HG03025 (cell line): ENCODE measurements around the gene ELK4.

Experiments used
- ATAC-seq: cut with Tn5 transposase; IDR thresholded peaks from one replicate; pipeline ENCODE4 v1.9.1; 2021; ENCODE audit warnings: mild to moderate bottlenecking, moderate library complexity; ENCODE audit not compliant: unreplicated experiment, low FRiP score

The ELK4 gene

DNA sequence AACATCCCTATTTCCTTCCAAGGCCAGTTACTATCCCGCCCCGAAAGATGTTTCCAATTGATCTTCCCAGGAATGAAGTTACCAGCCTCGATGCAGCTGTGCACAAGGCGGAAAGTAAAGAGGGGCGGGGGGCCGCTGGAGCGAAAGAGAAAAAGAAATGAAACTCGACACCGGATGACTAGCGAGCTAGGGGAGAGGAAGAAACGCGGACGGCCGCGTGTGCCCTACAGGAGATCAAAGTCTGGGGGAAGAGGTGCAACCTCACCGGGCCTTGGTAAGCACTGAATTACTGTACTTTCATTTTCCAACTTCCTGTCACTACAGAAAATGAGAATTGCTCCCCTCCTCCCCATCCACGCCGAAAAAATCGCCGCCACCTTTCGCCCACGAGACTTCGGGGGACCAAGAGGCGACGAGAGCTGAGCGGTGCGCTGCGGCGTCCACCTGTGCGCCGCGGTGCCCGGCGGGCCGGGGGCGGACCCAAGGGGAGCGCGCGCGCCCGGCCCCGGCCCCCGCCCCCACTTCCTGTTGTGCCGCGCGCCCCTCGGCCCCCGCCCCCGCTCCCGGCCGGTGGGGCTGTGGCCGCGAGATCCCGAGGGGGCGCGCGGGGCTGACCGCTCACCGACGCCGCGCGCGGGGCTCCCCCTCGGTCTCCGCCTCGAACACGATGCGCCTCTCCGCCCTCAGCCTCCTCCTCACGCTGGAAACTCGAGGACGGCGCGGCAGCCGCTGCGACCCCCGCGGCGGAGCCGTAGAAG, 622 bp downstream of the ELK4 start:
- ATAC-seq: peak; percentile 58

DNA sequence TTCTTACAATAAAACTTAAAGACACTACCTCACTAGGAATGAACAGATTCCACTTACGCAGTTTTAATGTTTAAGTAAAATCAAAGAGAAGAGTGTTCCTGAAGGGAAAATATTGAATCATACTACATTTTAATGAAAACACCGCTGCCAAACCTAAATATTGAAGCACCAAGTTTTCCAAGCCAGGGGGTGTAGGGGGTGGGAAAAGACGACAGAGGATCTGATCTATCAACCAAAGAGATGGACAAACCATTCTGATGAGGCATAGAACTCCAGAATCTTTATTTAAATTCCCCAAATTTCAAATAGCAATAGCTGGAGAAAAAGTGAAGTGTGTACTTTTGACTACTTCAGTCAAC, 1.2 kb downstream of the ELK4 start:
- ATAC-seq: no peak

DNA sequence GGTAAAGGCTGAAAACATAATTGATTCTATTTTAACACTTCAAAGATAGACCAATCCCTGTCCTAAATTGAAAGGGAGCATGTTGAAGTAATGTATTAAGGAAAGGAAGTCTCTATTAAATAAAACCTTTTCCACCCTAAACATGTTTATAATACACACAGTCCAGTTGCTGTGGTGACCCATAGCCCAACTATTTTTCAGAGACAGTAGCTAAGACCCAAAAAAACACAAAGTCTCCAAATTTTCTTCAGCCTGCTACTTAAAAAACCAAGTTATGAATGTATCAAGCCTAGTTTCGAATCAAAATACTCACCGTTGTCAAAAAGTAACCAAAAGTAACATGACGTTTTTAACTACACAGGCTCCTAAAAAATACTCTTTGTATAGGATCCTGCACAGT, 1.6 kb downstream of the ELK4 start:
- ATAC-seq: no peak

DNA sequence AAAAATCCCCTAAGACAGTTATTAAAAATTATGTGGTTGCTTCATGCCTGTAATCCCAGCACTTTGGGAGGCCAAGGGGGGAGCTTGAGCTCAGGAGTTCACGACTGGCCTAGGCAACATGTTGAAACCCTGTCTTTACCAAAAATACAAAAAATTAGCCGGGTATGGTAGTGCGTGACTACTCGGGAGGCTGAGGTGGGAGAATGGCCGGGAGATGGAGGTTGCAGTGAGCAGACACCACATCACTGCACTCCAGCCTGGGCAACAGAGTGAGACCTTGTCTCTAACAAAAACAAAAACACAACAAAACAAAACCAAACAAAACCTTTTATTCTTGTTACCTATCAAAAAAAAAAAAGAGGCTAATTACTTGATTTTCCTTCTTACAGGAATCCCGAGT, 2.1 kb downstream of the ELK4 start:
- no peak for ATAC-seq

DNA sequence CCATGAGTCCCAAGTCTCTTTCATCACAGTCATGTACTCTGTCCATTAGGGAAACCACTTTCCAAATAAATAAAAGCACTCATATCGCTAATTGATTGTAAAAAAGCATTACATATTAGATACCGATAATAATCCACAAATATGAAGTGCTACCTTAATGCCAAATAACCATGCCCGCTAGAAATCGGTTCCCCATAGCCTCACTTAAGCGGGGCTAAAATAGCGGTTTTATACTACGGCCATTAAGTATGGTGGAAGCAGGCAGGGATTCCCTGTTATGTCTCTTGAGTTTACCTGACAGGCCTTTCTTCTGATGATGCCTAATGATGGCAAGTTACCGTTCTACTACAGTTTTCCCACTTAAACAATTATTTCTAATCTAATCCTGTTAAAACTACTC, 3.9 kb downstream of the ELK4 start:
- ATAC-seq: no peak

DNA sequence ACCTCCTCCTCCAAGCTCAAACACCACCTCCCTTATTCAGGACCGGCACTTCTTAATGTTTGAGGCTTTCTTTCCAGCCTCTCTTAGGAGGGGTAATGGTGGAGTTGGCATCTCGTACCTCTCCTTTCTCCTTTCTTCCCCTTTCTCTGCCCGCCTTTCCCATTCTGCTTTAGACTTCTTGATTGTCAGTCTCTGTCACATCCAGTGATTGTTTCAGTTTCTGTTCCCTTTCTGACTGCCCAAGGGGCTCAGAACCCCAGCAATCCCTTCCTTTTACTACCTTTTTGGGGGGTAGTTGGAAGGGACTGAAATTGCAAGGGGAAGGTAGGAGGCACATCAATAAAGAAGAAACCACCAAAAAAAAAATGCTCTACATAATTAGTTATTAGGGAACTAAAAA, 5.6 kb downstream of the ELK4 start:
- no peak for ATAC-seq

DNA sequence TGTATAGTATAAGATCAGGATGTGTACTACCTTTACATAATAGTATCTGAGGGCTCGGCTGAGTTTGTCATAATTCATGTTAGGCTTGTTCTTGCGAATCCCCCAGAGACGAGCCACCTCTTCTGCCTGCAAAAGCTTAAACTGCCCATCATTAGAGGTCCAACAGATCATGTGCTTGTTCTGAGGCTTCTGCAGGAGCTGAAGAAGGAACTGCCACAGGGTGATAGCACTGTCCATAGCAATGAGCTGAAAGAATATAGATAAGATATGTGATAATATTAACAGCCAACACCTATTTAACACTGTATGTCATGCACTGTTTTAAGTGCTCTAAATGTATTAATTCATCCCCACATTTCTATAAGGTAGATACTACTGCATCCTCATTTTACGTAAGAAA, 8.2 kb downstream of the ELK4 start:
- ATAC-seq: no peak

DNA sequence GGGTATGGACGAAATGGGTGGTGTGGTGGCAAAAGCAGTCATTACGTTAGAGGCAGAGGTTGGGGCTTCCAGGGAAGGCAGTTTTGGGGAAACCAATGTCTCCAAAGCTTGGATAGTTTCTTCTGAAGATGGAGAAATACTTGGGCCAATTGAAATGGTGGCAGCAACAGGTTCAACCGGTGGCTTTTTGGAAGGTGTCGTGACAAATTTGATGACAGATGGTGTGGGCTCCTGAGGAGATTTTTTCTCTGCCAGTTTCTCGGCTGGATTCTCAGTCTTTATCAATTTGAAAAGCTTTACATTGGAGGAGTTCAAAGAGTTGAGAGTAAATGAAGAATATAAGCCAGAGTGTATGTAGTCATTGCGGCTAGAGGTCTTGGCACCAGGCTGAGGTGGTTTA, 11.5 kb downstream of the ELK4 start:
- no peak for ATAC-seq

DNA sequence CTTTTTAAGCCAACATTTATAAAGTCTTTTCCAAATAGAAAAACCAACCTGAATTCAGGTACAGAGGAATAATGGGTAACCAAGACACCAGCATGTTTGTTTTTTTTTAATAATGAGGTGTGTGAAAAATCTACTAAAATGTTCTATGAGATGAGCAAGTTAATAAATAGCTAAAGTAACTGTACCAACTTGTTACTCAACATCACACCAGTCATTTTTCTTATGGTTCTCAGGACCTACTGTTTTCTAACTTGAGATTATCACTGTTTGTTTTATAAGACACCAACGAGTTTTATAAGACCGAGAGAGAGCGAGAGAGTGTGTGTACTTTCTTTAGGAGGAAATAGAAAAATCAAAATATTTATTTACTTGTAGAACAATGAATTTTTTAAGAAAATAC, 12.4 kb downstream of the ELK4 start:
- ATAC-seq: no peak

DNA sequence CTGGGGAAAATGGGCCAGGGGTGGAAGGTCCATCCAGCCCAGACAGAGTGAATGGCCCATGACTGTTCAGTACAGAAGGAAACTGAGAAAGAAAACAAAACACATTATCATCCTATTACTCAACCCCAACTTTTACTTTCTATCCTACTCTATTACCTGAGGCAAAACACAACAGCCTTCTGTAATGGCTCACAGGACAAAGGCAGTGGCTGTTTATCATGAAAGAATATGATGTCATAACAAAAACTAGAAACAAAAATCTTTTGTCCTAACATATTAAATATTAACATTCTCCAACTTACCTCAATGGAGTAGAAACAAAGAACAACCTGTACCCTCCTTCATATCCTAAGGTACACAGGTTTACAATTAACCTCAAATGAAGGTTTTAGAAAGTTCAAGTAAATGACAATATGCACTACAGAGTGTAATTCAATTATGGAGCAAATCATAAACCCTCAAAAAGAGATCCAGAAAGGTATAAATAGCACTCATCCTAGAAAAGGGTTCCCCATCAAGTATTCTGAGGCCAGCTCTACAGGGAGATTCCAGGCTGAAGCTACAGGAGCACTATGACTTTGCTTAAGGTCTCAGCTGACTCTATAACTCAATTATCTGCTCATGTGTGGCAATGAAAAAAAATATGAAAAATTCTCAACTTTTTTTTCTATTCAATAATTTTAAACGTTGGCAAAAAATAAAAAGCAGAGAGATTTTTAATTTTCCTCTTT, 15.1 kb downstream of the ELK4 start:
- no peak for ATAC-seq

DNA sequence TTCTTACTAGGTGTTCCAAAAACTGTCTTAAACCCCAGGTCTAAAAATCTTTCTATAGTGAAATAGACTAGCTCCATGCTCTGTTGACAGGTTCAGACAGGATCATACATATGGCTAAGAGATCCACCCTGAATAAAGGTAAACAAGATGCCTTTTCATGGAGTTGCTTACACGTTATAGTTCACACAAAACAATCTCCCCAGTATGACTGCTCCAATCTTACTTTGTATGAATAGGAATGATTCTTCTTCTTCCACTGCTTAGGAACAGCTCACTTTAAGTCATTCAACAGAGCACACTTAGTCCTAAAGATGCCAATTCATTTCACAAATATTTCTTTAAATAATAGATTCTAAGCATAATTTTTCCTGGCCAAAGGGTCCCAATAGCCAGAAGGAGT, 16.0 kb downstream of the ELK4 start:
- ATAC-seq: no peak

DNA sequence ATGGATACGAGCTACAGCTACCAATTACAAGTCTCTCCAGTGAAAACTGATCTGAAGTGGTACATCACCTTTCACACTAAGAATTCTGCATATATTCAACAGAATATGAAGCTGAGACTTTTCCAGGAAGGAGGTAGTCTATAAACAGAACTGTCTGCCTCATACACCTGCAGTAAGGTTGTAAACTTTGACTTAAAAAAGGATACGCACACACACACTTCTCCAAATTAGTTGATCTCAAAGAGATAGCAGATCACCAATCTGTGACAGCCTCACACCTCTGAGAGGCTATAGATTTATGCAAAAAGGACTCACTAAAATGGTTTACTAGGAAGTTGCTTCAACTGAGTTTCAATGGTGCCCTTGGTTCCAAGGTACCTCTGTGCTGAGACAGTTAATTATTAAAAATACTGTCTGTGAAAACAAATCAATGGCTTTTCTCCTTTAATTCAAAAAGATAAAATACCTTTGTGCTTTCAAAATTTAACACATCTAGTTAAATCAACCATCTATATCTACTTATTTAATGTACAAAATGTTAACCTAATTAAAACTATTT, 17.9 kb downstream of the ELK4 start:
- ATAC-seq: no peak

DNA sequence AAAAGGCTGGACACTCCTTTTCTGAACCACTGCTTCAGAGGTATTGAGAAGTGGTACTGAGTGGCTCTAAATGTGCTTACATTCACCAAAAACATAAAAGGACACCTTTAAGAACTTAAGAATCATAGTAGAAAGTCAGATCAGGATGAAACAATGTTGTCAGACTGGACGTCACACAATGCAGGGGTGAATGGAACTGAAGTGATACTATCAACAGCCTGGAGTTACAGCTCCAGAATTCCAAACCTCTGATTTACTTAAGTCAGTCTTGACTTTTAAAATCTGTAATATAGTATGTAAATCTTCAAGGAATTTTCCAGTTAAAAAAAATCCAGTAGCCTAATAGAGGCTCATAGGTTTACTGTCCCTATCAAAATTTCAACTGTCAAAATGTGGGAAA, 19.3 kb downstream of the ELK4 start:
- no peak for ATAC-seq

DNA sequence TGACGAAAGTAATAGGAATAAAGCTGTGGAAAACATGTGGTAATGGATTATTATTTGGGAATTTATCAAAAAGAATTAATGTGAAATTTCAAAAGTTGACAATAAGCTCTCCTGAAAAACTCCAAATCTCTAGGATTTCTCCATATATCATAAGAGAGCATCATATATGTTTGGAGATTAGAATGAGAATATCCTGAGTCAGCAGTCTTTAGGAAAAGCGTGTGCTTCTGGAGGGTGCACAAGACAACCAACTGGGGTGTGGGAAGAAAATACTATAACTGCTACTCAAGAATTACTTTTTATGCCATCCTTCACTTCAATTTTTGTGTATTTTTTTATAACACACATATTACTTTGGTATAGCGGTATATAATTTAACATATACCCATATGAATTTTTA, 19.7 kb downstream of the ELK4 start:
- ATAC-seq: no peak

DNA sequence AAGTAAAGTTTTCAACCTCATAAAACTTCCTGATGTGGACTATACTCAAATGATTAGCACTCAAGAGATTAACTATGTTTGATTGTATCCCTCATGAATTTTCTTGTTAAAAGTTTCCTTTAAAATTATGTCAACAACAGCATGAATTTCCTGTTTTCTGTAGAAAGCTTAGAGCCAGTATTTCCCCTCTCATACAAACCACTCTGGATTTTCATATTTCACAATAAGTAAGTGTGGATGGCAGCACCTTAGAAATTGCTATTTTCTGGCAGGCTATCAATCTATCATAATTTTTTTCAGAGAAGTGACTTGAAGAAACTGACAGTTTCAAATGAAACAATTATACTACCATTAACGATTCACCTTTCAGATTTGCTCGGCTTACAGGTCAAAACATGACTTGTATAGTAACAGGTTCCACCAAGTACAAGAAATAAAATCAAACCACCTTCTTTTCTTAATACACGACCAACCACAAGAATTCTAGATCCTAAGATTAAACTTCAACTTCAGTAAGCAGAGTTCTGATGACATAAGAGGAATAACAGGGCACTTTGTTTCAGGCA, 20.8 kb downstream of the ELK4 start:
- no peak for ATAC-seq

DNA sequence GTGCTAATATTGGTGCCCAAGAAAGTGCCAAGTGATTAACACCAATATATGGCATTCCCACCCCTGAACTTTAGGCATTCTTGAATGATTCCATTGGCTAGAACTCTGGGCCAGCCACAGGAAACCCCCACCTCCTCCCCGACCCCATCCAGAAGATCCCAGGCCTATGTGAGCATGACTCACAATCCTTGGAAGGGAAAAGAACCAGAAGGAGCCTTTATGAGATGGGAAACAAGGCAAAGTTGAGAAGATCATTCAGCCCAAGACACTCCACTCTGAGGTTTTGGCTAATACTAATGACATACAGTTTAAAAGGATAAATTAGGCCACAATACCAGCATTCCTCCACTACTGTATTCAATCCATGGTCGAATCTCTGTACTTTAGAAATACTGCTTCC, 21.8 kb downstream of the ELK4 start:
- no peak for ATAC-seq

DNA sequence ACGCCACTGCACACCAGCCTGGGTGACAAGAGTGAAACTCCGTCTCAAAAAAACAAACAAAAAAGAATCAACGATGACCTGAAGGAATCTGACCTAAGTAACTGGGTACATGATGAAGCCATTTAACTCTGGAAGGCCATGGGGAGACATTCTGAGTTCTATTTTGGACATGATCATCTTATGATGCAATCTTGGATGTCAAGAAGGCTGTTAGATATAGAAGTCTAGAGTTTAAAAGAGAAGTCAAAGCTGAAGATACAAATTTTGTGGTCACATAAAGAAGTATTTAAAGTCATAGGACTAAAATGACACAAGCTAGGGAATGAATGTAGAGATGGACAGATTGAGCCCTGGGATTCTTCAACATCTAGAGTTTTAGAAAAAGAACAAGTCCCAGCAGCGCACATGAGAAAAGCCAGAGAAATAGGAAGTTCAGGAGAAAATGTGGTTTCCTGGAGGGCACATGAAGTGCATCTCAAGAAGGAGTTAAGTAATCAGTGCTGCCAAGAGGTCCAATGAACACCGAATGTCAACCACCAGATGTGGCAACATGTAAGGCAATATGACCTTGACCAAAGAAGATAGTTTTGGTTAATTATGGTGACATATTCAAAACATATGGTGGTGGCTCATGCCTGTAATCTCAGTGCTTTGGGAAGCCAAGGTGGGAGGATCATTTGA, 26.8 kb downstream of the ELK4 start:
- ATAC-seq: no peak

DNA sequence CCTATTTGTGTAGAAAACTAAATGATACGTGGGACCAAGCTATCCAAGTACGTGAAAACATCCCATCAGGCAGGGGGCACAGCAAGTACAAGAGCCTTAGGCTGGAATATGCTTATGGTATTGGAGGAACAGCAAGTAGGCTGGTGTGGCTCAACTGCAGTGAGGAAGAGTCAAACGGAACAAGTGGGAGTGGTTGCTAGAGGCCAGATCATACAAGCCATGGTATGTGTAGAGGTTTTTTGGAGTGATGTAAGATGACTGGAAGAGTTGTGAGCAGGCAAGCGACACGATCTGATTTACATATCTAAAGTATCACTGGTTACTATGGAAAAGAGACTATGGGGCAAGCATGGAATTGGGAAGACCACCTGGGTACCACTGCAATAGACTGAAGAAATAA, 27.8 kb downstream of the ELK4 start:
- no peak for ATAC-seq

DNA sequence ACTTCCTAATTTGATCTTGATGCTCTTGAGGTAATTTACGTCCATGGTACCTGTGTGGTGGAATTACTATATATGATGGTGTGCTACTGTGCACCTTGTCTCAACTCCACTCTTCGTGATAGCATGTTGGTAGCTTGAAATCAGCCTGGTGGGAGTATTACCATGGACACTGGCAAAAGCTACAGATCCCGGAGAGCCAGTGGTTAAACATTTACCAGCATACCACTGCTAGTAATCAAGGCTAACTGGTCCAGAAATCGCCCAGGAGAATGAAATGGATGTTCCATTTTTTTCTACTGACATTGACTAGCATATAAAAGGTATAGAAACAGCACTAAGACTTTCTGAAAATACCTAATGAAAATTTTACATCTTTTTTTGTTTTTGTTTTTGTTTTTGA, 30.6 kb downstream of the ELK4 start:
- ATAC-seq: no peak

DNA sequence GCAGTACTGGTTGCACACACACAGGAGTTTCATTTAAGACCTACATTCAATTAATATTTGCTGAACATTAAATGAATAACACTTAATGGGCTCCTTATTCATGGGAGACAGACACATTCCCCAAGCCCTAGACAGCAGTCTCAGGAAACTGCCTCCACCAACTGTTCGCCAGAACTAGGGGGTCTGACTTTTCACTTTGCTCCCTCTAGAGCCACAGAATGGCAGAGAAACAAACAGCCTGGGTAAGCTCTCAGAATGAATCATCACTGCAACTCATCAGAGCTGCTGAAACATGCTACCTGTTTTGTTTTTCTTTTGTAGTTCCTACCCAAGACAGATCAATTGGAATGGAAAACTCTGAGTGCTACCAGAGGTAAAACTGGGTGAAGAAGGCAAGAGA, 31.7 kb downstream of the ELK4 start:
- peak; percentile 61 for ATAC-seq

DNA sequence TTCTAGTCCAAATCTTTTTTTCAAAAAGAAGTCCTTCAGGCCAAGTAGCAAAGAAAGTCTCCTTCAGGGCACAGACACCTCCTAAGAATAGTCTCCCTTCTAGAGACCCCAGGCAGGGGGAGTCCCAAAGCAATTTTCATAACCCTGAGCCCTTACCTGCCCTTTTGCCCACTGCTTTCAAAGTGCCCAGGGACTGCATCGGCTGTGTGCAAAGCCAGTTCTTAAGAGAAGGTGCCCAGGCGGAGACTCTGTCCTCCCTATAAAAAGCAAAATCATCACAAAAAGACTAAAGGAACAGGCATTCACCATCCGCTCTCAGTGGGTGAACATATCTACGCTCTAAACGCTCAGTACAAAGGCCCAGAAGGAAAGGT, 32.2 kb downstream of the ELK4 start:
- no peak for ATAC-seq
